HG02973 (cell line): ENCODE data around the gene SRGAP3.

Experiments used
- ATAC-seq: cut with Tn5 transposase; IDR thresholded peaks from one replicate; pipeline ENCODE4 v1.9.1; 2021; ENCODE audit warnings: moderate library complexity; ENCODE audit not compliant: unreplicated experiment

The SRGAP3 gene

GRCh38 chr3:9151240-9151639 is 98.2 kb downstream of the SRGAP3 start:
- ATAC-seq, result no peak

DNA sequence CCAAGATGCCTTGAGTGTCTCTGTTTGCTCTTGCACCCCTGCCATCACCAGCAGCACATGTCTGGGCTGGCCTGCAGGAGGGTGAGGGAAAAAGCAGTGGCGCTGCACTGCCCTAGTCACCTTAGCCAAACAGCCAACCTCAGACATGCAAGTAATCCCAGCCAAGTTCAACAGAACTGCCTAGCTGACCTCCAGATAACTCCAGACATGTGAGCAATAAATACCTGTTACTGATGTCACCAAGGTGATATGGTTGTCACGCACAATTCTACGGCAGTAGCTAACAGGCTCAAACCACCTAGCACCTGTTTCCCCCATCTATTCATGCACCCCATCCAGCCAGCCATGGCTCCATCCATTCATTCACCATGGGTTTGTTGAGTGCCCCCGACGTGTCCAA is 99.9 kb downstream of the SRGAP3 start:
- no peak for ATAC-seq

- no peak for ATAC-seq
Measured at GRCh38 chr3:9147896-9148266, 101.6 kb downstream of the SRGAP3 start.

DNA sequence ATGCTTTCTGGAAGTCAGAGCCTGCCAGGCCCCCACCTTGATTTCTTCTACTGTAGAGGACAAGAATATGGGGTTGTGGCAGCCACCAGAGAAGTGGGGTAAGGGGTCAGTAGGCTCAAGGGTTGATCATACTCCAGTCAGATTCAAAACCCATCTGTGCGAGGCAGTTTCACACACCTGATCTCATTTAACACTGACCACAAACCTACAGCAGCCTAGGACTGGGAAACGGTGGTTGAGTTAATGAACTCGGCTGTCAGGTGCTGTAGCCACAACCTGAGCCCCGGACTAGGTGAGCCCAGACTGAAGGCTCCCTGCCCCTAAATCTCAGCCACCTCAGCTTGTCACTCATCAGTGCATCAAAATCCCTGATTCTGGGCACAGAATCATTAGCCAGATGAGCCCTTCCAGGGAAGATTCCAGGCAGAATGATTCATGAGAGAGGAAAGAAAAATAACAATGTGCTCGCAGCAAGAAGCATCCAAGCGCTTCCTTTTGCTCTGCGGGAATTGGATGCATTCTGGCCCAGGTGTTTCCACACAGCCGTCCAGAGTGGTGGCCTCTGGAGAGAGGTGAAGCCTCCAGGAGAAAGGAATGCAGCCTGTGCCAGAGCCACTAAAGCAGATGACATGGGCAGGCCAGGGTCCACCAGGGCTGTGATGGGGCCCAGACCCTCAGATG is 102.1 kb downstream of the SRGAP3 start:
- ATAC-seq, result peak; percentile 83

- peak; percentile 54 for ATAC-seq
Measured at GRCh38 chr3:9146367-9147071, 102.9 kb downstream of the SRGAP3 start.

DNA sequence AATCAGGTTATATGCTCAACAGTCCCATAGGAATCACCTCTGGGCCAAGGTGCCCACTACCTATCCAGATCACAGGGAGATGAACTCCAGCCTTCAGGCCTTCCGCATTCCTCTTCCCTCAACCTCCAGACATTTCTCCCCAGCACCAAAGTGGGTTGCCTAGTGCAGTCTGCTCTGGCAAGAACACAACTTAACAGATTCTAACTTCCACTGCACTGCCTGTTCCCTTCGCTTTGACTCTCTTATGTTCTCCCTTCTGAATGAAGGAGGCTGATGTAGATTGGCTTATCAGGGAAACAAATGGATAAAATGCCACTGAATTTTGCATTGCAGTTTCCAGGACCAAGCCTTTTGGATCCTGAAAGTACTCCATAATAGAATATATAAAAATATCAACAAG is 106.3 kb downstream of the SRGAP3 start:
- no peak for ATAC-seq

DNA sequence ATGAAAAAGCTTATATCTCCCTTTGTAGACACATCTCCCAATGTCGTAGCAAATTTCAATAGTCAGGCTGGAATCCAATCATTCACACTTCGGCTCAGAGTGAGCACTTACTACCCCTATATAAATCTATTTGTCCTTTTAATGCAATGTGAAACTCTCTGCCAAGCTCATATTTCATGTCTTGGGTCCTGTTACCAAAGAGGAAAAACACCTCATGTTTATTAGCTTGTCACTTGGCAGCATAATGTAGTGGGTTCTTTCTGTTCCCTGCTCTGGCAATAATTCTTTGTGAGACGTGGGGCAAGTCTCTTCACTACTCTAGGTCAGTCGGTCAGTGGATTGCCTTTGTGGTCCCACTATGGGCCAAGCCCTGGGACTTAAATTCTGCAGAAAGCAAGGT is 107.1 kb downstream of the SRGAP3 start:
- ATAC-seq, result no peak

DNA sequence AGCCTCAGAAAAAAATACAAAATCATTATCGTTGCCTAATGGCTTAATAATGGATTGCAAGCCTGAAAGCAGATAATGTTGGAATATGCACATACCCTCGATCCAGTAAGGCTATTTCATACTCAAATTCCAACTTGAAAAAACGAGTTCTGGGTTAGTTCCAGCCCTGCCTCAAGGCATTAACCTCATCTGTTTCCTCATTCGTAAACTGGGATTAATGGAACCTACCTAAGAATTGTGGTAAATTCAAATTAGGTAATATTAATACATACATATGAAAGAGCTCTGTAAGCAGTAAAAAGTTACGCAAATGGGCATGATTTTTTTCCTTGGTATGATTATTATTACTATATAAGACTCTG is 107.5 kb downstream of the SRGAP3 start:
- ATAC-seq, result no peak

DNA sequence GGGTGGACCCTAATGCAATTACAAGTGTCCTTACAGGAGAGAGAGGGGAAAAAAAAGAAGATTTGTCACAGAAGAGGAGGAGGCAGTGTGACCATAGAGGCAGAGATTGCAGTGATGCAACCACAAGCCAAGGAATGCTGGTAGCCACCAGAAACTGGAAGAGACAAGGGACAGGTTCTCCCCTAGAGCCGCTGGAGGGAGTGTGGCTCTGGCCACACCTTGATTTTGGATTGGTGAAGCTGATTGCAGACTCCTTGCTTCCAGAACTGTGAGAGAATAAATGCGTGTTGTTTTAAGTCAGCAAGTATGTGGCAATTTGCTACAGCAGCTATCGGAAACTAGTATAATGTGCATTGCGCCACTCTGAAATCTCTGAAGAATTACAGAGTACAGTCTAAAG is 110.1 kb downstream of the SRGAP3 start:
- no peak for ATAC-seq

DNA sequence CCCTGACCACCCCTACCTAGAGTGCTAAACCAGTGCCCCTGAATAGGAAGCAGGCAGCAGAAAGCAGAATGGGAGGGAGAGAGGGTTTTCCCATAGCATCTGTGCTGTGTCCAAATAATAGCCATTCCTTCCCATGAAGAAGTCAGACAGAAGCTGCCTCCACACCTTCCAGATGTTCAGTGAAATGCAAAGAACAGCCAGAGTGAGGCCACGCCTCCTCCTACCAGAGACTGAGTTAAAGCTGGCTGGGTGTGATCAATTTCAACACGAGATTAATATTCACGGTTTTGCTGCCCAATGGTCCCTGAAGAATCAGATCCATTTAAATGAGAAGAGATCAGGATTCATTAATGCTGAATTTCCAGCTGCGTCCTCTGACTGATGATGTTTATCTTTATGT is 111.8 kb downstream of the SRGAP3 start:
- no peak for ATAC-seq

DNA sequence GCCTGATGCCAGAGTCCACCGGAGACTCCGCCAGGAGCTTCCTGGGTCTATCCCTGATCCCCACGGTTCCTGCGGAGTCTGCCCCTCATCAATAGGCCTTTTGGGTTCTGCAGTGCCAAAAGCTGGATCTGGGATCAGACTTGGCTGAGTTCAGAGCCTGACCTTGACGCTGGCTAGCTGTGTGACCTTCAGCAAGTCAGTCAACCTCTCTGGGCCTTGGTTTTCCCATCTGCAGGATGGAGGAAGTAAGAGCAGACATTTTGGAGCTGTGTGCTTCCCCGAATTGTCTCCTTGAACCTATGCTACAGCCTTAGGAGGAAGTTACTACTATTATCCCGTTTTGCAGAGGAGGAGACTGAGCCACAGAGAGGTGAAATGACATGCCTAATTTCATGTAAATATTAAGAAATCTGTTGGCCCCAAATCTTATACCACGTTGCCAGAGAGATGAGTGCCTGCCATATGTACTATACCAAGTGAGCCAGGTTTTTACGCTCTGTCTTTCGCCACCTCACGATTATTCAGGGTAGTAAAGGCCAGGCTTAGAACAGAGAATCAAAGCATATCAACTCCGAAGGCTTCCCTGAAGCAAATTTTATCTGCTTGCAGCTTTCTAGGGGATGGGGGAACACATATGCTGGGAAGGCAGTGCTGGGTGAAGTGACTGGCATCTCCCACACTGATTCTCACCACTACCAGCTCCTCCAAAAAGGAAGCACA is 112.5 kb downstream of the SRGAP3 start:
- no peak for ATAC-seq

- ATAC-seq, result no peak
Measured at GRCh38 chr3:9135930-9136525, 113.4 kb downstream of the SRGAP3 start.

- no peak for ATAC-seq
Measured at GRCh38 chr3:9135526-9135925, 113.9 kb downstream of the SRGAP3 start.

DNA sequence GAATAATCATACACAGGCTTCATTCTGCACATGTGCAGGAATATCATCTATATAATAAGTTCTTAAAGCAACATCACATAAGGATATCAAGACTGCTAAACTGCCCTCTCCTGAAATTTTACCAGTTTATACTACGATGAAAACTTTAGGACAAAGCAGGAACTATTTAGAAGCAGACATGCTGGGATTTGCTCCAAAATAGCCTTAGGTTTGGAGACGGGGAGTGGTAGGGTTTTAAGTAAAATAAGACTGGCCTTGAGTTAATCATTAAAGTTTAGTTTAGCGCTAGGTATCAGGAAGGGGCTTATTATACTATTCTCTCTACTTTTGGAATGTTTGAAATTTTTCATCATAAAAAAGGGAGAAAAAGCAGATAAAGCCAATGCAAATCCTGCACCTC is 115.8 kb downstream of the SRGAP3 start:
- no peak for ATAC-seq

- ATAC-seq, result no peak
Measured at GRCh38 chr3:9130345-9131305, 118.8 kb downstream of the SRGAP3 start.

- no peak for ATAC-seq
Measured at GRCh38 chr3:9129365-9129764, 120.1 kb downstream of the SRGAP3 start.

DNA sequence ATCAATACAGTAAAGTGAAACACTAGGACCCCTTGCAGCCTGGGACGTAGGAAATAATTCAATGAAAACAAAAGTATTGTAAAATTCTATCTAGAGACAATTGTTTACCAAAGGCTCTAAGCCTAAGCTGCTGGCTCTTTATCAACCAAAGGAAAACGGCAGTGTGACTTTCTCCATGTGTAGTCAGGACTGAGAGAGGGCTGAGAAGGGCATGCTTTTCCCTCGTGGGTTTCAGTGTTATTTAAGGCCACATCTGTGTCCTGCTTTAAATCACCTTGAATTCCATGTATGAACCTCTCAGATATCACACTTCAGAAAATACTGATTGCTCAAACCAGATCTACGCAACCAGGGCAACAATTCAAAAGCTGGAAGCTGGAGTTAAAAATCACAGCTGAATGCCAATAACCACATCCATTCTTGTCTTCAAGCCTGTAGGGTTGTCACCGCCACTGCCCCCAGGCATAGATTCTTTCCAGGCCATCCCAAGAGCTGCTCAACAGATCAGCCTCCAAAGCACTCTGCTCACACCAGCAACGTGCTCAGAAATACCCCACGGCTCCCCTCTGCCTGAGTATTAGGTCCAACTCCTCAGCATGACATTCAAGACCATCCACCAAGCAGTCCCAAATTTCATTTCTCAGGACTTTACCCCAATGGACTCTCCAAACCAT is 124.0 kb downstream of the SRGAP3 start:
- ATAC-seq, result no peak

DNA sequence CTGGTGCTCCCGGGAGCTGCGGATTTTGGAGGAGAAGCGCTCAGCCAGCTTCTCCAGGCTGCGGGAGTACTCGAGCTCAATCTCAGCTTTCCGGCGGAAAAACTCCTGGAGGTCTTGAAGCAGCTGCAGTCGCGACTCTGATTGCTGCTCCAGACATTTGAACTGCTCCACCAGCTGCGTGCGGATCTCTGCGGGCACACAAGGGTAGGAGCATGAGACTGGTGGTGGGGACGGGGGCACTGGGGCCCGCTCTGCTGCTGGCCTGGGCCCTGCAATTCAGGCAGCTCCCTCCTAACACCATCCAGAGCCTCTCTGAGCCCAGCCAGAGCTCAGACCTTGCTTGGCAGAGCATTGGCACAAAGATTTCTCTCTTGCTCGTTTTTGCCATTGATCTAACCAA is 124.7 kb downstream of the SRGAP3 start:
- no peak for ATAC-seq

GRCh38 chr3:9123840-9124239 is 125.6 kb downstream of the SRGAP3 start:
- ATAC-seq, result no peak

DNA sequence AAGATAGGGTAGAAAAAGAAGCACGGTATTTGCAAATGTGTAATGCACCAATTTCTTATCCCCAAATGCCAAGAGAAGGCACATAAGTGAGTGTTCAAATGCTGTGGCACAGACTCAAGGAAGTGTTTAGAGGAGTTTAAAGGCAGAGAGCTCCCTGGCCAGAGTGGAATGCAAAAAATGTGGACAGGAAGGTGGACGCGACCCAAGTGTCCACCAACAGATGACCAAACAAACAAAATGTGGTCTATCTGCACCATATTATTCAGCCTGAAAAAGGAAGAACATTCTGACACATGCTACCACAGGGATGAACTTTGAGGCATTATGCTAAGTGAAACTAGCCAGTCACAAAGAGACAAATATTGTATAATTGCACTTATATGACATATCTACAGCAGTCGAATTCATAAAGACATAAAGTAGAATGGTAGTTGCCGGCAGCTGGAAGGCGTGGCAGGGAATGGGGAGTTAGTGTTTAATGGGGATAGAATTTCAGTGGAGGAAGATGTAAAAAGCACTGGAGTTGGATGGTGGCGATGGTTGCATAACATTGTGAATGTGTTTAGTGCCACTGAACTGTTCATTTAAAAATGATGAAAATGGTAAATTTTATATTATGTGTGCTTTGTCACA is 126.6 kb downstream of the SRGAP3 start:
- ATAC-seq, result no peak
